Measurements from ENCODE around the gene PRKCA.

DNA sequence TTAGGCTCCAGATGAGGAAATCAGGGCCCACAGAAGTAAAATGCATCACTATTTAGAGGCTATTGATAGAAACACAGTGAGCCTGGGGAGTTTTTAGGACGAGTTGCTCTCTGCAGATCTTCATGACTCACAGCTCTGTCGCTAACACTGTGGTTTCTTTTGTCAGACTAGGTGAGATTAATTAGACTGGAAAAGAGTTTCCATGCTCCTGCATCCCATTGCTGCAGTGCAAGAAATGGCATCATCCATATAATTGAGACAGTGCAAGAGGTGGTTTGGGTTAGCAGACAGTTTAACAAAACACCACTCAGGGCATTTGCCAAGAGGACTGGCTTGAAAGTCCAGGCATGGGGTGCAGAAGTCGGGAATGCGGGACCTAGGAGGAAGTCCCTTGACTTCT, 333.7 kb downstream of the PRKCA start:
- TF ChIP-seq ZNF274 (IDR thresholded peaks at IDR 0.05; ENCODE audit: low read depth, low read length): no peak
- no peak for TF ChIP-seq YY1 (IDR thresholded peaks at IDR 0.05; ENCODE audit: insufficient read depth, insufficient read length)

All from NT2/D1 (cell line).